Pancreas (tissue), 10 donors: ENCODE results near the gene SREBF1. TPM values are rescaled to one million over a fixed set of nuclear protein-coding genes. Genes with fewer than 3 reads are reported as not detected.

Experiments
- ATAC-seq, 4 donors: fragments of 200-7000 bp; cut with Tn5 transposase; one replicate each; pipeline versions ENCODE4 v1.8.0 to v1.9.1; 2020; ENCODE audit warnings: mild to moderate bottlenecking in 4 of 4, moderate library complexity in 4 of 4
- DNase-seq, 6 donors: peaks; one replicate each; pipeline ENCODE4 v3.0.0-alpha.2; 2020
- FAIRE-seq: peaks from 2 replicates; lab custom pipeline; 2012; peaks lifted over from hg19 to GRCh38; lab: Jason Lieb, UNC
- H3K27ac ChIP-seq, 4 donors: fragments of 200-600 bp; sonication (generic); 1 replicate in 3 of 4; 2 replicates in 1 of 4; pipeline versions ENCODE4 v1.5.0 to v1.8.0; 2020
- H3K27me3 ChIP-seq, 4 donors: fragments of 200-600 bp; one replicate each; pipeline ENCODE4 v1.8.0; 2021
- H3K36me3 ChIP-seq, 3 donors: fragments of 200-600 bp; sonication (generic) in 1 of 3; one replicate each; pipeline versions ENCODE4 v1.5.0 to v1.8.0; 2020 to 2021
- H3K4me1 ChIP-seq, 3 donors: fragments of 200-600 bp; one replicate each; pipeline ENCODE4 v1.8.0; 2021
- H3K4me3 ChIP-seq, 4 donors: fragments of 200-600 bp; sonication (generic) in 2 of 4; one replicate each; pipeline versions ENCODE4 v1.5.0 to v1.8.0; 2020 to 2021
- H3K9me3 ChIP-seq, 4 donors: fragments of 200-600 bp; one replicate each; pipeline ENCODE4 v1.8.0; 2021
- CTCF ChIP-seq, 4 donors: fragments of 200-600 bp; sonication (generic) in 3 of 4; IDR thresholded peaks; one replicate each; pipeline versions ENCODE4 v1.5.0 to v1.8.0; 2021; ENCODE audit warnings: antibody characterized with exemption in 4 of 4
- WGBS, 2 donors: extraction: QIAGEN DNeasy Blood & Tissue Kit; methylation state at CpG; one replicate each; pipeline ENCODE4 v1.1.7; 2013; 5-methylcytosine and 5-hydroxymethylcytosine counted together
- intact Hi-C, 3 donors: fragments of 100-400 bp; cut with DNase I; formaldehyde crosslinking; loops; one replicate each; pipeline versions ENCODE4 v1.11.1 to v1.14.2; 2022
- polyA plus RNA-seq, 2 donors: library from polyadenylated mRNA; stranded (reverse); fragments of 200-250 nt; gene quantifications; one replicate each; pipeline ENCODE4 v1.2.3, GENCODE V29; 2013
- total RNA-seq, 6 donors: library from RNA; stranded (reverse); fragmentation: NEBNext Ultra II Directional in 4 of 6; extraction: Animal tissue kit (Norgen Biotek cat#: 25700) in 4 of 6; gene quantifications; one replicate each; pipeline versions ENCODE4 v1.2.1 to v1.2.4, GENCODE V29; 2021 to 2023
- donor health status: healthy with polysubstance abuse.
- donor health status: DM: no; HTN: no; CAD: no; lungs with moderate emphysema.
- donor health status: DM: no; HTN: no; CAD: no.
- donor health status: control.
- donor health status: control.
- donor health status: Bipolar disorder and iron deficiency.
- donor health status: DM: yes; HTN: yes; CAD: no.
- donor health status: DM: no; HTN: no; CAD: no.
- donor health status: DM: no; HTN: no; CAD: no.
- donor health status: DM: yes; HTN: yes; CAD: no.

Gene SREBF1
- total and polyA plus RNA-seq, 8 donors, result 12.0 to 77.5 (median 32.3) TPM

DNA sequence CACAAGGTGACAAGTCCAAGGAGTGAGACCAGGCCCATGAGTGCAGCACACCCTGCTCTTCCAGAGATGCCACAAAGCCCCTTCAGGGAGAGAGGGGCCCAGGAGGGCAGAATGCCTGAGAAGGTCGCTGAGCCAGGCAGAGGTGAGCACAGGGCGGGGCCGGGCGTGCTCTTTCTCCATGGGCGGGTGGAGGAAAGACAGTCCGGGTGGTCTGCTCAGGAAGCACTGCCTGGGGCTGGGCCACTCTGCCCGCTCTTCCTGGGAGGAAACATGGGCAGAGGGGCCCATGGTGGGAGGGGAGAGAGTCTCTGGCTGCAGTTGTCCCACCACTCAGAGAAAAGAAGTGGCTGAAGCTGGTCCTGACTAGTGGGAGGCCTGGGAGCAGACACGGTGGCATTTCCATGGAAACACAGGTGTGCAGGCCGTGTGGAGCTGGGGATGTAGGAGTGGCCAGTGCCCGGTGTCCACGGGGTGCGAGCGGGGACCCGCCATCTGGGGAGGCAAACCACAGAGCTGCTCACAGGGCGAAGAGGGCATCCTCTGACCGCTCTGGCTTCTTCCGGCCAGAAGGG lies 10.4 kb upstream of the SREBF1 start:
- DNase-seq (no peak), FAIRE-seq (no peak), ATAC-seq (no peak)
- TF ChIP-seq CTCF (IDR thresholded peaks at IDR 0.05), result no peak
- H3K27ac ChIP-seq, result no peak overlapping the region
- peaks cover 2 to 18% (median 6%) of the 10 kb centered on the region in 3 donors for H3K4me1 ChIP-seq
- 79 to 81% methylated on average over 17 of the region's 17 CpGs for WGBS, 2 donors
- intact Hi-C loops, result no loop called here
- no peaks in the 10 kb centered on the region for H3K9me3 ChIP-seq
- peaks cover 0 to 8% (median 0%) of the 10 kb centered on the region in 3 donors for H3K36me3 ChIP-seq
- no peaks in the 10 kb centered on the region for H3K27me3 ChIP-seq
- no peak overlapping the region for H3K4me3 ChIP-seq

GRCh38 chr17:17846645-17847044 lies 9.9 kb upstream of the SREBF1 start:
- no peak for FAIRE-seq
- Histone ChIP-seq H3K9me3 (no peaks in the 10 kb centered on the region), H3K27me3 (no peaks in the 10 kb centered on the region), H3K36me3 (peaks cover 0 to 8% (median 0%) of the 10 kb centered on the region in 3 donors), H3K4me3 (no peak overlapping the region), H3K27ac (no peak overlapping the region), H3K4me1 (peaks cover 7 to 24% (median 12%) of the 10 kb centered on the region in 3 donors)
- TF ChIP-seq CTCF (IDR thresholded peaks at IDR 0.05), result no peak
- ATAC-seq, result no peak
- no peak for DNase-seq
- intact Hi-C loops, result no loop called here
- 90 to 92% methylated on average over 8 of the region's 8 CpGs for WGBS, 2 donors

DNA sequence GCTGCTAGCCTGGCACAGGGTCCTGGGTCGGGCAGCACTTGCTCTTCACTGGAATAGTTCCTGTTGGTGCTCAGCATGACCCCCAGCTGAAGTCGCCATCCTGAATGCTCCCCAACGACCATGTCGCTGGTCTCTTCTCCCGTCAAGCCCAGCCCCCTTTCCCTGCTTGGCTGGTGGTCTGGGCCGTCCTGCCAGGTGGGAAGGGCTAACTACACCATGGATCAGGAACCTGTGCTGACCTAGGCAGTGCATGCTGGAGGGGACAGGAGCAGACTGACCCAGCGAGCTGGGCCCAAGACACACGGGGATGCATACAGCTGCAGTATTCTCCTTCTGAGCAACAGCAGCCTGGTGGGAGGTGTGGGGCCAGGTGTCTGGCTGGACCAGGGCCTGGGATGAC lies 9.2 kb upstream of the SREBF1 start:
- H3K36me3 ChIP-seq, result peaks cover 0 to 8% (median 0%) of the 10 kb centered on the region in 3 donors
- ATAC-seq (no peak), DNase-seq (no peak), FAIRE-seq (no peak)
- peaks cover 13 to 30% (median 17%) of the 10 kb centered on the region in 3 donors for H3K4me1 ChIP-seq
- no peak overlapping the region for H3K27ac ChIP-seq
- TF ChIP-seq CTCF (IDR thresholded peaks at IDR 0.05), result no peak
- 90 to 91% methylated on average over 8 of the region's 8 CpGs for WGBS, 2 donors
- H3K27me3 ChIP-seq, result no peaks in the 10 kb centered on the region
- intact Hi-C loops, result no loop called here
- no peak overlapping the region for H3K4me3 ChIP-seq
- no peaks in the 10 kb centered on the region for H3K9me3 ChIP-seq

DNA sequence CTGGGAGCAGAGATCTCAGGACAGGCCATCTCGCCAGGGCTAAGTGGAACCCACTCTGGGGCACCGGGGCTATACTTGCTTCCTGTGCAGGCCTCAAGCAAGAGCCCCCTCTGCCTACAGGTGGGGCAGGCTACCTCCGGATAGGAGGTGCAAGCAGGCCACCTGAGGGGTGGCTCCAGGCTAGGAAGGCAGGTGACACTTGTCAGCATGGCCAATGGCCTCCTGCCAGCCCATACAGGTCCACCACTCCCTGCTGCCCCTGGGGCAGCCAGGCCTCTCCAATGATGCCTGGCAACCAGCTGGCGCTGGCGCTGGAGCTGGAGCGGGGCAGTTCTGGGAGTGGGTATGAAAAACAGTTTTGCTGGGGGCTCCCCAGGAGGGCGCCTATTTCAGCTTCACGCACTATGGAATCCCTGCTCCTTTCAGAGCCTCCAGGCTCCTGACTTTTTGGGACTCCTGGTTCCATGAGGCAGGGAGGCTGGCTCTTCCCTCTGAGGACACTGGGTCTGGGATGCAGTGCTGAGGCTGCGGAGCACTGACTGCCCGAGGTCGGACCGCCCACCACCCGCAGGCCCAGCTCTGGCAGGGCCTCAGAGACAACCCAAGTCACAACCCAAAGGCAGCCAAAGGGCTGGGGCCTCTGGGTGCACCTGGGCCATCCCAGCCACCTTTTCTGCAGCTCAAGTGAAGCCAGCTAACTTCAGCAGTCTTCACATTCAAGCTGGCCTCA lies 8.4 kb upstream of the SREBF1 start:
- peak in 1 of 6 donors; percentile 71 for DNase-seq
- Histone ChIP-seq H3K36me3 (peaks cover 0 to 8% (median 0%) of the 10 kb centered on the region in 3 donors), H3K4me3 (no peak overlapping the region), H3K27me3 (no peaks in the 10 kb centered on the region), H3K4me1 (peaks cover 19 to 36% (median 24%) of the 10 kb centered on the region in 3 donors), H3K27ac (no peak overlapping the region), H3K9me3 (no peaks in the 10 kb centered on the region)
- WGBS, 2 donors, result 86 to 90% methylated on average over 13 of the region's 13 CpGs
- no peak for ATAC-seq
- FAIRE-seq, result no peak
- no peak for TF ChIP-seq CTCF (IDR thresholded peaks at IDR 0.05)
- intact Hi-C loops, result no loop called here

- ATAC-seq (no peak), FAIRE-seq (no peak), DNase-seq (no peak)
- no peaks in the 10 kb centered on the region for H3K9me3 ChIP-seq
- H3K4me3 ChIP-seq, result no peak overlapping the region
- intact Hi-C loops, result no loop called here
- H3K36me3 ChIP-seq, result peaks cover 0 to 8% (median 0%) of the 10 kb centered on the region in 3 donors
- no peak overlapping the region for H3K27ac ChIP-seq
- peaks cover 19 to 36% (median 26%) of the 10 kb centered on the region in 3 donors for H3K4me1 ChIP-seq
- TF ChIP-seq CTCF (IDR thresholded peaks at IDR 0.05), result no peak
- WGBS, 2 donors, result 94 to 99% methylated on average over 6 of the region's 6 CpGs
- H3K27me3 ChIP-seq, result no peaks in the 10 kb centered on the region
Observed at GRCh38 chr17:17844500-17844899, 7.7 kb upstream of the SREBF1 start.
